ENCODE measurements around the gene FBXW9. TPM values are rescaled to one million over a fixed set of nuclear protein-coding genes. Genes with fewer than 3 reads are reported as not detected.

The FBXW9 gene
- total RNA-seq, 2 experiments from 2014 or later, result 2.2 to 2.4 TPM

DNA sequence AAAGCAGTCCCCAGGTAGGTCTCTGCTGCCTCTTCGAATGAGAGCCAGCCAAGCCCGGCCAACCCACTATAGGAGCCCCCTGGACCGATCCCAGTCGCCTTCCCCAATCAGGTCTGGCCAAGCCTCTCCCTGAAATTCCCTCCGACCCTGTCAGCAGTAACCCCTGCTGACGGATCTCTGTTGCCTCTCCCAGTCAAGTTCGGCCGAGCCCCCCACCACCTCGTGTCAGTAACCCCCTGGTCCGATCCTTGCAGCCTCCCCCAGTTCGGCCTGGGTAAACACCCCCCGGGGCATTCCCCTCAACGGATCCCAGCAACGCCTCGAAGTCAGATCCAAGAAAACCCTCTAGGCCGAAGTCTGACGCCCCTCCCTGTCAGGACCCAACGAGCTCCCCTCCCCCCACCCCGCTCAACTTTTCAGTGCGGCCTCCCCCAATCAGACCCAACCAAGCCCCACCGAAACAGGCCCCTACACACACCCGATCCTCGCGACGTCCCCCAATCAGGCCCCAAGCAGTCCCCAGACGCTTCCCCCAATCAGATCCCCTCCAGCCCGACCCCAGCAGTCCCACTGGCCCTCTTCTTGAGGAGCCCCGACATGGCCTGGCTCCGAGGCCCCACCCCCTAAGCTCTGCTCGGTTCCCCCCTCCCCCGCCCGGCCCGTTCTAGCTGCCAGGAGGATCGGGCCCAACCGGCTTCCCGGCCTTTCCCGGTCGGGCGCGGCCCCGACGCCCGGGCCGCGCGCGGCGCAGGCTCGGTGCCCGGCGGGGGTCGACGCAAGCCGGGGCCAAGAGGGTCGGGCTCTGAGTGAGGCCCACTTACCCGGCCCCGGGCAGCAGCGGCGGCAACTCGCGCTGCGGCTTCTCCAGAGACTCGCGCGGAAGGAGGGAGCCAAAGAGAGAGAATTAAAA is 25.5 kb upstream of the FBXW9 start:
- Mint-ChIP-seq H3K4me1 (ENCODE audit: low read depth) (peaks cover 50% of the 10 kb centered on the region), H3K27ac (peak overlapping the region; percentile 89), H3K9me3 (no peaks in the 10 kb centered on the region), H3K4me3 (peak overlapping the region; percentile 98), H3K27me3 (no peaks in the 10 kb centered on the region), H3K36me3 (ENCODE audit: low read depth) (peaks cover 44% of the 10 kb centered on the region)
- peak overlapping the region; percentile 69 for H3K4me3 ChIP-seq (ENCODE audit: low read length)
- ATAC-seq (ENCODE audit: poor library complexity) (peak; percentile 37), DNase-seq (peak in 13 of 14 experiments; percentile 14 to 76 (median 41))
- peak overlapping the region; percentile 34 to 59 for H3K27ac ChIP-seq (ENCODE audit: low read depth in 1 of 2, low read length in 2 of 2)
- CTCF ChIA-PET, result interaction anchor here (0.6 to 4.6 kb wide), 10 partner anchors 12 to 108 kb away, joined by 3 to 38 read pairs (median 4); partner anchors contain the start of genes DHPS and TRIR
- peaks cover 39% of the 10 kb centered on the region for H3K4me1 ChIP-seq (ENCODE audit: insufficient read depth, low read length)
- intact Hi-C loops (cut with DNase I, micrococcal nuclease), result loop anchor here (1.0 to 5.0 kb wide), 4 partner anchors 12 to 41 kb away; partner anchors contain the start of genes DHPS (in 2 of the 2), FBXW9 (in 1 of the 2) and TRIR (in 1 of the 2)
- no peaks in the 10 kb centered on the region for H3K9me3 ChIP-seq (ENCODE audit: control insufficient read depth in 1 of 2, insufficient read depth in 1 of 2, low read length in 2 of 2)
- POLR2A ChIA-PET, result interaction anchor here (0.7 to 7.0 kb wide), 11 partner anchors 8 to 662 kb away, joined by 3 to 79 read pairs (median 7); partner anchors contain the start of genes DHPS, FBXW9, GCDH and GET3
- no peaks in the 10 kb centered on the region for H3K27me3 ChIP-seq (ENCODE audit: control insufficient read depth in 1 of 2, insufficient read depth in 2 of 2, low read length in 2 of 2)
- peaks cover 11% of the 10 kb centered on the region for H3K36me3 ChIP-seq (ENCODE audit: insufficient read depth, low read length)
- TF ChIP-seq, protein P1, sequence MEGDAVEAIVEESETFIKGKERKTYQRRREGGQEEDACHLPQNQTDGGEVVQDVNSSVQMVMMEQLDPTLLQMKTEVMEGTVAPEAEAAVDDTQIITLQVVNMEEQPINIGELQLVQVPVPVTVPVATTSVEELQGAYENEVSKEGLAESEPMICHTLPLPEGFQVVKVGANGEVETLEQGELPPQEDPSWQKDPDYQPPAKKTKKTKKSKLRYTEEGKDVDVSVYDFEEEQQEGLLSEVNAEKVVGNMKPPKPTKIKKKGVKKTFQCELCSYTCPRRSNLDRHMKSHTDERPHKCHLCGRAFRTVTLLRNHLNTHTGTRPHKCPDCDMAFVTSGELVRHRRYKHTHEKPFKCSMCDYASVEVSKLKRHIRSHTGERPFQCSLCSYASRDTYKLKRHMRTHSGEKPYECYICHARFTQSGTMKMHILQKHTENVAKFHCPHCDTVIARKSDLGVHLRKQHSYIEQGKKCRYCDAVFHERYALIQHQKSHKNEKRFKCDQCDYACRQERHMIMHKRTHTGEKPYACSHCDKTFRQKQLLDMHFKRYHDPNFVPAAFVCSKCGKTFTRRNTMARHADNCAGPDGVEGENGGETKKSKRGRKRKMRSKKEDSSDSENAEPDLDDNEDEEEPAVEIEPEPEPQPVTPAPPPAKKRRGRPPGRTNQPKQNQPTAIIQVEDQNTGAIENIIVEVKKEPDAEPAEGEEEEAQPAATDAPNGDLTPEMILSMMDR (IDR thresholded peaks at IDR 0.05), result no peak

DNA sequence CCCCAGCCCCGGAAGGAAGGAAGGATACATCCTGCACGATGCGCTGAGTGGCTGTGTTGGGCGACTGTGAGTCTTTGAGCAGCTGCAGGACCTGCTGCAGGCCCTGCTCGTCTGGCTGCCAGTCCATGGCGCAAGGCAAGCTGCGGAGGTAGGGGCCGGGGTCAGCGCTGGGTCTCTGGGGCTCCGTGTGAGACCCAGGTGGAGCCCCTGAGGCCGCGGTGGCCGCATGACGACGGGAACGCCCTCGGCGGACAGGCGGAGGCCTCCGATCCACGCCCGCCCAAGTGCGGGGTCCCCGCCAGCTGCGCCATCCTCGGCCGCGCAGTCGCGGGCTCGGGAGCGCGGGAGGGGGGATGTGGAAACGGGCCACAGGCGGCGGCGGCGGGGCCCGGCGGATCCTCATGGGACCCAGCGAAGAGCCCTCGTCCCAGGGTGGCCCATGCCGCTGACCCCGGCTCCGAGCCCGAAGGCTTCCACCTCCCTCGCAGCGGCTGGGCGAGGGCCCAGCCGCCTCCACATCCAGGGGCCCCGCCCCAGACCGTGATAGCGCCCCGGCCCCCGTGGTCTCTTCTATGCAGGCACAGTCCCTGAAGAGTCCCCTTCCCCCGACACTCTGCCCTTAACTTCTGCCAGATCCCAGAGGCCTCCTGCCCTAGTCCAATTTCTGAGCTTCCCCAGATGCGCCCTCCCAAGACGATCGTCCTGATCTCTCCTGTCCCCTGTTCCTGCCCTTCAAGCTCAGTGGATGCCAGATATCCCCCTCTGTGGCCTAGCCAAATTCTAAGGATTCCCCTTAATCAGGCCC is 24.6 kb upstream of the FBXW9 start:
- Histone ChIP-seq H3K27ac (ENCODE audit: low read depth in 1 of 2, low read length in 2 of 2) (peak overlapping the region; percentile 34 to 59), H3K36me3 (ENCODE audit: insufficient read depth, low read length) (peaks cover 18% of the 10 kb centered on the region), H3K9me3 (ENCODE audit: control insufficient read depth in 1 of 2, insufficient read depth in 1 of 2, low read length in 2 of 2) (no peaks in the 10 kb centered on the region), H3K4me1 (ENCODE audit: insufficient read depth, low read length) (peaks cover 39% of the 10 kb centered on the region), H3K4me3 (ENCODE audit: low read length) (peak overlapping the region; percentile 69), H3K27me3 (ENCODE audit: control insufficient read depth in 1 of 2, insufficient read depth in 2 of 2, low read length in 2 of 2) (no peaks in the 10 kb centered on the region)
- DNase-seq, result peak in 4 of 14 experiments; percentile 12 to 41 (median 36)
- intact Hi-C loops (cut with DNase I, micrococcal nuclease), result loop anchor here in 1 of 2 experiments (5.0 kb wide), 1 partner anchor 39 kb away; the partner anchor contains the start of gene DHPS
- ChIA-PET CTCF (interaction anchor here (0.9 to 1.9 kb wide), 4 partner anchors 36 to 56 kb away, joined by 3 to 11 read pairs (median 4); no protein-coding TSS in a partner anchor), POLR2A (interaction anchor here (1.0 to 7.0 kb wide), 8 partner anchors 12 to 110 kb away, joined by 3 to 79 read pairs (median 12); partner anchors contain the start of genes DHPS, FBXW9, GET3 and JUNB)
- TF ChIP-seq, protein P1 (IDR thresholded peaks at IDR 0.05), result no peak
- H3K27ac Mint-ChIP-seq, result peak overlapping the region; percentile 89
- H3K27me3 Mint-ChIP-seq, result no peaks in the 10 kb centered on the region
- H3K9me3 Mint-ChIP-seq, result no peaks in the 10 kb centered on the region
- peak overlapping the region; percentile 89 for H3K4me3 Mint-ChIP-seq
- no peak for ATAC-seq (ENCODE audit: poor library complexity)
- H3K36me3 Mint-ChIP-seq (ENCODE audit: low read depth), result peaks cover 47% of the 10 kb centered on the region
- H3K4me1 Mint-ChIP-seq (ENCODE audit: low read depth), result peaks cover 49% of the 10 kb centered on the region

DNA sequence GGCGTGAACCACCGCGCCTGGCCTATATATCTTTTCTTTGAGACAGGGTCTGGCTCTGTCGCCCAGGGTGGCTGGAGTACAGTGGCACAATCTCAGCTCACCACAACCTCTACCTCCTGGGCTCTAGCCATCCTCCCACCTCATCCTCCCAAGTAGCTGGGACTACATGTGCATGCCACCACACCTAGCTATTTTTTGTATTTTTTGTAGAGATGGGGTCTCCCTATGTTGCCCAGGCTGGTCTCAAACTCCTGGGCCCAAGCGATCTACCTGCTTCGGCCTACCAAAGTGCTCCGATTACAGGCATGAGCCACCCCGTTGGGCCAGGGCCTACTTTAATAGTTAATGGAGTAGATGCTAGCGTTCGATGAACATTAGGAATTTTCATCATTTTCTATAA is 23.9 kb upstream of the FBXW9 start:
- peaks cover 49% of the 10 kb centered on the region for H3K4me1 Mint-ChIP-seq (ENCODE audit: low read depth)
- peak overlapping the region; percentile 89 for H3K27ac Mint-ChIP-seq
- ChIA-PET CTCF (no interaction called here), POLR2A (interaction anchor here (1.0 to 7.0 kb wide), 3 partner anchors 13 to 51 kb away, joined by 3 to 79 read pairs (median 12); partner anchors contain the start of genes GET3 and TRIR)
- ATAC-seq (ENCODE audit: poor library complexity), result no peak
- no peaks in the 10 kb centered on the region for H3K9me3 Mint-ChIP-seq
- H3K4me3 Mint-ChIP-seq, result peak overlapping the region; percentile 83
- H3K27me3 Mint-ChIP-seq, result no peaks in the 10 kb centered on the region
- Histone ChIP-seq H3K27me3 (ENCODE audit: control insufficient read depth in 1 of 2, insufficient read depth in 2 of 2, low read length in 2 of 2) (no peaks in the 10 kb centered on the region), H3K4me1 (ENCODE audit: insufficient read depth, low read length) (peaks cover 39% of the 10 kb centered on the region), H3K36me3 (ENCODE audit: insufficient read depth, low read length) (peaks cover 26% of the 10 kb centered on the region), H3K4me3 (ENCODE audit: low read length) (peak overlapping the region; percentile 69), H3K9me3 (ENCODE audit: control insufficient read depth in 1 of 2, insufficient read depth in 1 of 2, low read length in 2 of 2) (no peaks in the 10 kb centered on the region), H3K27ac (ENCODE audit: low read depth in 1 of 2, low read length in 2 of 2) (no peak overlapping the region)
- intact Hi-C loops (cut with DNase I, micrococcal nuclease), result loop anchor here in 1 of 2 experiments (5.0 kb wide), 1 partner anchor 38 kb away; the partner anchor contains the start of gene DHPS
- TF ChIP-seq, protein P1 (IDR thresholded peaks at IDR 0.05), result no peak
- peaks cover 51% of the 10 kb centered on the region for H3K36me3 Mint-ChIP-seq (ENCODE audit: low read depth)
- no peak for DNase-seq
